NOMO-1 treated with DMSO at 0.1 percent for 48 hours (cell line): ENCODE data around the gene ZBED2.
"Not testable (repeated sequence)": the region's sequence is repeated elsewhere in the genome, so short reads cannot be mapped to it uniquely, and the experiment has no call there.

Experiments used
- DNase-seq: peaks from one replicate; lab custom pipeline; 2025; ENCODE audit not compliant: unreplicated experiment; lab: John Stamatoyannopoulos, UW

The ZBED2 gene

DNA sequence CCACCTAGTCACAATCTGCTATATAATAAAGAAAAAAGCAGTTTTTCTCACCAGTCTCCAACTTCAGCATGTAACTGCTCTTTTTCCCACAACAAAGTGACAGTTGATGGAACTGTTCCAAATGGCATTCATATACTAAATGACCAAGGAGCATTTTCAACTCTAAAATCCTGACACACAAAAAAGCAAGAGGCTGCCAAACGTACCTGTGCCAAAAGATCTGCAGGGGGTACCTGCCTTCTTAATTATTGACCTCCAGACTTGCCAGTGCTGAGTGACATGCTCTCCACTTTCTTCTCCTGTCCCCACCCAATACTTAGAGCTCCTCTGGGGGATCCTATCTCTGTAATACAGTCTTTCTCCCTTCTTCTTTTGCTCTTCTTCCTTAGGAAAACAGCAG is 18.0 kb downstream of the ZBED2 start:
- no peak for DNase-seq

DNA sequence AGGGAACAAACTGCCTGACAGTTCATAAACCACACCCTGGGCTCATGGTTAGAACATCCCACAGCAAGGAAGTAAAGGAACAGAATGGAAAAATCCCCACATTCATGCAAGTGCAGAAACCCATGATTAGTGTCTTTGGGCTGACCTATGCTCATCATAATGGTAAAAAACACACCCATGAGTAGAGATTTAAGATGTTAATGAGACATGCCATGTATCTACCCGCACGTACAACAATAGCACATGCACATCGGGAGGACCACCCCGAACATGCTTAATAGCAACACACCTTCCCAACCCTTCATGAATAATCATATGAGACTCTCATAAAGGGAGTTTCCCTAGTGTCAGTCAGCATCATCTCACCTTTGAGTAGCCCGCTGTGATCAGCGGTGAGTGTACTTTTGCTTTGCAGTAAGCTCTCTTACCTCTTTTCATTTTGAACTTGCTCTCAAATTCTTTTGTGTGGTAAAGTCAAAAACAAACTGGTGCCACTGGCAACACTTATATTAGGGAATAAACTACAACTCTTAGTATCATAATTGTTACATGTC is 23.2 kb downstream of the ZBED2 start:
- no peak for DNase-seq

DNA sequence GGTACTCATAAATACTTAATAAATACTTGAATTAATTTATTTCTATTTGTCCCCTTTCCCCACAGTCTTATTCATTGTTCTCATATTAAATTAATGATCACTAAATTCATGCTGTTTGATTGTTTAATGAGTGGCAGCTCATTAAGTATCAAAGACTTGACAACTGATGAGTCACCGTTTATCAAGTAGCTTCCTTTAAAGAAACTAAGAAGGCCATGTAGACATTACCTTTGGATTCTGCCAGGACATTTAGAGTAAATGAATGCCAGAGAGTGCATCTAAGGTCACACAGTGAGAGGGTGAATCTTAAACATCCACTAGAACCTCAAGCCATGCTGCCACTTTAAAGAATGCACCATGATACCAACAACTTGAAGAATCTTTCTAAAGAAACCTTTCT is 23.9 kb downstream of the ZBED2 start:
- no peak for DNase-seq

GRCh38 chr3:111570404-111571030 is 24.6 kb downstream of the ZBED2 start:
- DNase-seq: no peak

DNA sequence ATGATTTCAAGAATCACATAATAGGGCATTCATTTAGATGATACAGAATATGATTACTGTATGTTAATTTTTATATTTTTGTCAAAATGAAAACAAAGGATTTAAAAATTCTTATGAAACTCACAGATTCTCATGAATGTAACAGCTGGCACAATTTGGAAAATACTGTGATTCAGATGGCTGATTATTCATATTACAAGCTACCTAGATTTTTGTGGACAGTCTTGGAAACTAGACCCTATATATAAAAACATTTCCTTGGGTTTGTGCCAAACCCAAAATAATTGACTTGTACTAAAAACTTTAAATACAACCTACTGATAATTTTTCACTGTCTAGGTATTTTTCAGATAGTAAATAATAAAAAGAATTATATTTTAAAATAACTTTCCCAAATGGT is 26.2 kb downstream of the ZBED2 start:
- no peak for DNase-seq

DNA sequence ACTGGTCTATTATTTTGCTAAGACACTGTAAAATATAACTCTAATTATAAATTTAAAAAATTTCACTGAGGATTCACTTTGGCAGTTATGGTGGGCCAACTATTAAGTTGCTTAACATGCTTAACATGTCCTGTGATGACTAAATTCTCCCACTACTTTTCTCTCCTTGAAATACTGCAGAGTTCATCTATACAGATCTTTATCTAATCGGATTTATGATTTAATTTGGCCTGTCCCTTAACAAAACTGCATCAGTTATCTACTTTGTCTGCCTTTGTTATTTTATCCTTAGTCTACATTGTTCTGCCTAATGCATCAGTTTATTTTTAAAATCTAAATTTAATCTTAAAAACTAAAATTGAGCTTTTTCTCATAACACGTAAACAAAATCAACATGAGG is 26.8 kb downstream of the ZBED2 start:
- no peak for DNase-seq

DNA sequence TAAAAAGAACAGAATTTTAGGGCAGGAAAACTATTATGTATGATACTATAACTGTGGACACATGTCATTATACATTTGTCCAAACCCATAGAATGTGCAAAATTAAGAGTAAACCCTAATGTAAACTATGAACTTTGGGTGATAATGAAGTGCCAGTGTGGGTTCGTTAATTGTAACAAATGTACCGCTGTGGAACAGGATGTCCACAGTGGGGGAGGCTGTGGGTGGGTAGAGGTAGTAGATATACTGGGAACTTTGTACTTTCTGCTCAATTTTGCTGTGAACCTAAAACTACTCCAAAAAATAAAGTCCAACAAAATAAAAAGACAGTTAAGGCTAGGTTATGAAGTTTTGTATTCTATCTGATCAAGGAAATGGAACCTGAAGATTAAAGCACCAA is 28.3 kb downstream of the ZBED2 start:
- DNase-seq: no peak

- not testable (repeated sequence) for DNase-seq
Observed at GRCh38 chr3:111561902-111562301, 33.2 kb downstream of the ZBED2 start.

GRCh38 chr3:111548756-111549155 is 46.4 kb downstream of the ZBED2 start:
- no peak for DNase-seq

DNA sequence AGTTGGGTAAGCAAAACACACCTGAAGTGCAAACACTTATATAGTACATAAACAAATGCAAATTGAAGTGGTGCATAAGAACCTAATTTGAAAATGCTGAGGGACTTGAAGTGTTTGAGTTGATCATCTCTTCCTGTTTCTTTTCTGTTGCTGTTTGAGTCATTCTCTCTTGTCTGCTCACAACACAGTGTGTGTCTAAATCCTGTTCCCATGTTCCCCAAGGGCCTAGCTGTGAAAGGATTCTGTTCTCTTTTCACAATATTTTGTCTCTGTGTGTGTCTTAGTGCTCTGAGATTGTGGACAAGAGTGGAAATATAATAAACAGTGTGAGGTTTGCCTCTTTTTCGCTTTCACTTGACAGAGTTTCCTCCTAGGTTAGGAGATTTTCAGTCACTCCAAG is 47.1 kb downstream of the ZBED2 start:
- peak; percentile 7 for DNase-seq

DNA sequence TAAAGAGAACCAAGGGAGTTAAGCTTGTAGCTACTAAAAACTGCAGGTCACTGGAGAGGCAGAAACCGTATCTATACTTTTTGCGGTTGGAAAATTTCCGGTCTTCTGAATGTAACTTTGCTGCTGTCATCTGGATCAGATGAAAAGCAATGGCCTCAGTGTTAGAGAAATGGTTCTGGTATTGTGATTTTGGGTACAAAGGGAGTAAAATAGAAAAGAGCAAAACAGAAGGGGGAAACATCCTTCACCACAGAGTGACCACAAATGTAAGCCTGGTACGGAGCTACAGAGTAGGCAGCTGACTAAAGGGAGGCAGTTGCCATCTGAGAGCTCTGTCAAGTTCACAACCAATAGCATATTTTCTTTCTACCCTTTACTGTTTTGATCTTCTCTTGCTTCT is 47.5 kb downstream of the ZBED2 start:
- no peak for DNase-seq

- DNase-seq: no peak
Observed at GRCh38 chr3:111545349-111545748, 49.8 kb downstream of the ZBED2 start.
